Activated T-cell treated with anti-CD3 and anti-CD28 coated beads, Interleukin-2, amount 50 U/mL, for 4 hours (primary cell): ENCODE measurements around the gene ACTA2. TPM values are rescaled to one million over a fixed set of nuclear protein-coding genes. Genes with fewer than 3 reads are reported as not detected.
A peak's percentile ranks its signal among the peaks of the same experiment; 100 is the strongest.

ENCODE experiments used
- ATAC-seq, 2 donors: fragments of 200-7000 bp; cut with Tn5 transposase; one replicate each; pipeline ENCODE4 v1.10.0; 2021
- DNase-seq: peaks from one replicate; pipeline ENCODE4 v3.0.0-alpha.2; 2020
- H3K27me3 Mint-ChIP-seq: one replicate; pipeline ENCODE4 v1.8.0; 2021; ENCODE audit warnings: low read depth, mixed read lengths
- H3K36me3 Mint-ChIP-seq: one replicate; pipeline ENCODE4 v1.8.0; 2022; ENCODE audit warnings: mixed read lengths; ENCODE audit not compliant: insufficient read depth
- H3K4me1 Mint-ChIP-seq: one replicate; pipeline ENCODE4 v1.8.0; 2021; ENCODE audit warnings: low read depth, mixed read lengths
- H3K4me3 Mint-ChIP-seq: one replicate; pipeline ENCODE4 v1.8.0; 2021; ENCODE audit warnings: mild to moderate bottlenecking, moderate library complexity, mixed read lengths
- H3K9me3 Mint-ChIP-seq: one replicate; pipeline ENCODE4 v1.8.0; 2021; ENCODE audit warnings: mixed read lengths
- total RNA-seq, 3 donors: library from RNA; stranded (reverse); gene quantifications; one replicate each; pipeline ENCODE4 v1.2.1, GENCODE V29; 2021

The ACTA2 gene
- total RNA-seq, 3 donors from 2014 or later = 2.6 to 4.1 (median 2.6) TPM

GRCh38 chr10:88987840-88988239 is 35.3 kb upstream of the ACTA2 start:
- Mint-ChIP-seq H3K9me3 (peaks cover 8% of the 10 kb centered on the region), H3K27me3 (no peaks in the 10 kb centered on the region), H3K4me3 (no peak overlapping the region), H3K36me3 (no peaks in the 10 kb centered on the region), H3K4me1 (peaks cover 60% of the 10 kb centered on the region)
- DNase-seq (no peak), ATAC-seq (no peak)

GRCh38 chr10:88987243-88987725 is 34.7 kb upstream of the ACTA2 start:
- H3K4me1 Mint-ChIP-seq = peaks cover 56% of the 10 kb centered on the region
- DNase-seq (no peak), ATAC-seq (no peak)
- H3K36me3 Mint-ChIP-seq = no peaks in the 10 kb centered on the region
- H3K27me3 Mint-ChIP-seq = no peaks in the 10 kb centered on the region
- no peak overlapping the region for H3K4me3 Mint-ChIP-seq
- H3K9me3 Mint-ChIP-seq = peaks cover 8% of the 10 kb centered on the region

GRCh38 chr10:88986549-88987242 is 34.1 kb upstream of the ACTA2 start:
- Mint-ChIP-seq H3K4me1 (peaks cover 50% of the 10 kb centered on the region), H3K36me3 (no peaks in the 10 kb centered on the region), H3K4me3 (no peak overlapping the region), H3K9me3 (peaks cover 8% of the 10 kb centered on the region), H3K27me3 (no peaks in the 10 kb centered on the region)
- DNase-seq (no peak), ATAC-seq (no peak)

- peaks cover 37% of the 10 kb centered on the region for H3K4me1 Mint-ChIP-seq
- H3K9me3 Mint-ChIP-seq = peaks cover 8% of the 10 kb centered on the region
- H3K4me3 Mint-ChIP-seq = no peak overlapping the region
- DNase-seq = no peak
- H3K36me3 Mint-ChIP-seq = no peaks in the 10 kb centered on the region
- ATAC-seq = peak in 1 of 2 donors; percentile 15
- H3K27me3 Mint-ChIP-seq = no peaks in the 10 kb centered on the region
Observed at GRCh38 chr10:88984525-88984924, 32.0 kb upstream of the ACTA2 start.

- H3K27me3 Mint-ChIP-seq = no peaks in the 10 kb centered on the region
- peaks cover 8% of the 10 kb centered on the region for H3K9me3 Mint-ChIP-seq
- H3K4me1 Mint-ChIP-seq = peaks cover 35% of the 10 kb centered on the region
- no peak for DNase-seq
- ATAC-seq = no peak
- no peaks in the 10 kb centered on the region for H3K36me3 Mint-ChIP-seq
- no peak overlapping the region for H3K4me3 Mint-ChIP-seq
Observed at GRCh38 chr10:88983939-88984338, 31.4 kb upstream of the ACTA2 start.

- ATAC-seq (peak in 1 of 2 donors; percentile 17), DNase-seq (no peak)
- H3K4me1 Mint-ChIP-seq = peaks cover 32% of the 10 kb centered on the region
- H3K4me3 Mint-ChIP-seq = no peak overlapping the region
- H3K9me3 Mint-ChIP-seq = peaks cover 8% of the 10 kb centered on the region
- no peaks in the 10 kb centered on the region for H3K36me3 Mint-ChIP-seq
- H3K27me3 Mint-ChIP-seq = no peaks in the 10 kb centered on the region
Observed at GRCh38 chr10:88983206-88983605, 30.6 kb upstream of the ACTA2 start.

- no peak for ATAC-seq
- H3K4me1 Mint-ChIP-seq = peaks cover 23% of the 10 kb centered on the region
- no peaks in the 10 kb centered on the region for H3K27me3 Mint-ChIP-seq
- no peak for DNase-seq
- no peaks in the 10 kb centered on the region for H3K36me3 Mint-ChIP-seq
- peaks cover 4% of the 10 kb centered on the region for H3K9me3 Mint-ChIP-seq
- no peak overlapping the region for H3K4me3 Mint-ChIP-seq
Observed at GRCh38 chr10:88982366-88982765, 29.8 kb upstream of the ACTA2 start.

GRCh38 chr10:88981435-88981834 is 28.9 kb upstream of the ACTA2 start:
- Mint-ChIP-seq H3K9me3 (peaks cover 2% of the 10 kb centered on the region), H3K27me3 (no peaks in the 10 kb centered on the region), H3K4me3 (no peak overlapping the region), H3K4me1 (peaks cover 20% of the 10 kb centered on the region), H3K36me3 (no peaks in the 10 kb centered on the region)
- ATAC-seq (no peak), DNase-seq (no peak)

GRCh38 chr10:88980800-88981199 is 28.2 kb upstream of the ACTA2 start:
- H3K9me3 Mint-ChIP-seq = no peaks in the 10 kb centered on the region
- no peak overlapping the region for H3K4me3 Mint-ChIP-seq
- no peak for DNase-seq
- H3K36me3 Mint-ChIP-seq = no peaks in the 10 kb centered on the region
- no peak for ATAC-seq
- H3K27me3 Mint-ChIP-seq = no peaks in the 10 kb centered on the region
- H3K4me1 Mint-ChIP-seq = peaks cover 18% of the 10 kb centered on the region

GRCh38 chr10:88980247-88980646 is 27.7 kb upstream of the ACTA2 start:
- Mint-ChIP-seq H3K36me3 (no peaks in the 10 kb centered on the region), H3K9me3 (no peaks in the 10 kb centered on the region), H3K4me1 (peaks cover 24% of the 10 kb centered on the region), H3K27me3 (no peaks in the 10 kb centered on the region), H3K4me3 (no peak overlapping the region)
- ATAC-seq = no peak
- no peak for DNase-seq

GRCh38 chr10:88979603-88980002 is 27.0 kb upstream of the ACTA2 start:
- DNase-seq (no peak), ATAC-seq (no peak)
- no peaks in the 10 kb centered on the region for H3K27me3 Mint-ChIP-seq
- no peaks in the 10 kb centered on the region for H3K9me3 Mint-ChIP-seq
- H3K4me1 Mint-ChIP-seq = peaks cover 29% of the 10 kb centered on the region
- no peak overlapping the region for H3K4me3 Mint-ChIP-seq
- H3K36me3 Mint-ChIP-seq = no peaks in the 10 kb centered on the region

GRCh38 chr10:88979153-88979562 is 26.6 kb upstream of the ACTA2 start:
- ATAC-seq (no peak), DNase-seq (no peak)
- Mint-ChIP-seq H3K36me3 (no peaks in the 10 kb centered on the region), H3K9me3 (no peaks in the 10 kb centered on the region), H3K27me3 (no peaks in the 10 kb centered on the region), H3K4me3 (no peak overlapping the region), H3K4me1 (peaks cover 27% of the 10 kb centered on the region)

- Mint-ChIP-seq H3K36me3 (no peaks in the 10 kb centered on the region), H3K4me3 (no peak overlapping the region), H3K9me3 (no peaks in the 10 kb centered on the region), H3K27me3 (no peaks in the 10 kb centered on the region), H3K4me1 (peaks cover 21% of the 10 kb centered on the region)
- DNase-seq (no peak), ATAC-seq (no peak)
Observed at GRCh38 chr10:88978463-88978862, 25.9 kb upstream of the ACTA2 start.

GRCh38 chr10:88975377-88975720 is 22.8 kb upstream of the ACTA2 start:
- no peak for ATAC-seq
- Mint-ChIP-seq H3K9me3 (no peaks in the 10 kb centered on the region), H3K4me3 (peak overlapping the region; percentile 94), H3K4me1 (peaks cover 19% of the 10 kb centered on the region), H3K27me3 (no peaks in the 10 kb centered on the region), H3K36me3 (no peaks in the 10 kb centered on the region)
- no peak for DNase-seq

GRCh38 chr10:88974446-88975376 is 22.1 kb upstream of the ACTA2 start:
- Mint-ChIP-seq H3K4me1 (peaks cover 19% of the 10 kb centered on the region), H3K36me3 (no peaks in the 10 kb centered on the region), H3K27me3 (no peaks in the 10 kb centered on the region), H3K9me3 (no peaks in the 10 kb centered on the region), H3K4me3 (peak overlapping the region; percentile 94)
- DNase-seq (no peak), ATAC-seq (peak in 1 of 2 donors; percentile 28)
